GM23338 (cell line): ENCODE data around the gene EPSTI1. TPM values are rescaled to one million over a fixed set of nuclear protein-coding genes. Genes with fewer than 3 reads are reported as not detected.
"Not testable (repeated sequence)": the region's sequence is repeated elsewhere in the genome, so short reads cannot be mapped to it uniquely, and the experiment has no call there.

Experiments used
- ATAC-seq: fragments of 200-7000 bp; cut with Tn5 transposase; 3 replicates; pipeline ENCODE4 v1.9.1; 2020
- DNase-seq: peaks from one replicate; pipeline ENCODE4 v3.0.0-alpha.2; 2015; ENCODE audit warnings: low spot score
- H2AFZ ChIP-seq: fragments of 200-600 bp; sonication (generic); 2 replicates; pipeline ENCODE4 v1.8.0; 2016; ENCODE audit warnings: antibody characterized with exemption, mild to moderate bottlenecking, moderate library complexity
- H3F3A ChIP-seq: fragments of 200-600 bp; sonication (generic); replicated peaks from 2 replicates; pipeline ENCODE4 v1.8.0; 2017; ENCODE audit warnings: antibody characterized with exemption, mixed run types, low read depth
- H3K27ac ChIP-seq: fragments of 200-600 bp; sonication (generic); 2 replicates; pipeline ENCODE4 v1.6.1; 2016; ENCODE audit warnings: low read depth
- H3K27me3 ChIP-seq: fragments of 200-600 bp; sonication (generic); 2 replicates; pipeline ENCODE4 v1.8.0; 2016; ENCODE audit warnings: mild to moderate bottlenecking, mixed run types, moderate library complexity; ENCODE audit not compliant: insufficient read depth
- H3K36me3 ChIP-seq: fragments of 200-600 bp; sonication (generic); 2 replicates; pipeline ENCODE4 v1.8.0; 2016; ENCODE audit warnings: mild to moderate bottlenecking; ENCODE audit not compliant: insufficient read depth
- H3K4me1 ChIP-seq: fragments of 200-600 bp; sonication (generic); 2 replicates; pipeline ENCODE4 v1.8.0; 2016; ENCODE audit warnings: mild to moderate bottlenecking, moderate library complexity; ENCODE audit not compliant: insufficient read depth
- H3K4me2 ChIP-seq: fragments of 200-600 bp; sonication (generic); 2 replicates; pipeline ENCODE4 v1.7.1; 2017; ENCODE audit warnings: mixed run types
- H3K4me3 ChIP-seq: fragments of 200-600 bp; sonication (generic); 2 replicates; pipeline ENCODE4 v1.6.1; 2016; ENCODE audit warnings: mixed run types
- H3K79me2 ChIP-seq: fragments of 200-600 bp; sonication (generic); replicated peaks from 2 replicates; pipeline ENCODE4 v1.8.0; 2017; ENCODE audit warnings: mild to moderate bottlenecking; ENCODE audit not compliant: insufficient read depth
- H3K9me2 ChIP-seq: fragments of 200-600 bp; sonication (generic); 2 replicates; pipeline ENCODE4 v1.8.0; 2017; ENCODE audit not compliant: insufficient read depth
- H4K20me1 ChIP-seq: fragments of 200-600 bp; sonication (generic); replicated peaks from 2 replicates; pipeline ENCODE4 v1.8.0; 2017; ENCODE audit warnings: mild to moderate bottlenecking; ENCODE audit not compliant: insufficient read depth
- H3K27ac Mint-ChIP-seq: 2 replicates; pipeline ENCODE4 v1.8.0; 2020; ENCODE audit warnings: inconsistent platforms, mild to moderate bottlenecking, moderate library complexity, mixed read lengths
- H3K27me3 Mint-ChIP-seq: 3 replicates; pipeline ENCODE4 v1.8.0; 2022; ENCODE audit warnings: low read depth, mild to moderate bottlenecking, moderate library complexity, mixed read lengths, inconsistent platforms; ENCODE audit not compliant: insufficient read depth, poor library complexity
- H3K36me3 Mint-ChIP-seq: 3 replicates; pipeline ENCODE4 v1.8.0; 2021; ENCODE audit warnings: low read depth, mild to moderate bottlenecking, inconsistent platforms, moderate library complexity, mixed read lengths
- H3K4me1 Mint-ChIP-seq: 3 replicates; pipeline ENCODE4 v1.8.0; 2020; ENCODE audit warnings: mild to moderate bottlenecking, inconsistent platforms, mixed read lengths
- H3K4me3 Mint-ChIP-seq: 3 replicates; pipeline ENCODE4 v1.8.0; 2021; ENCODE audit warnings: moderate library complexity, mild to moderate bottlenecking, inconsistent platforms, mixed read lengths
- H3K9me3 Mint-ChIP-seq: 3 replicates; pipeline ENCODE4 v1.8.0; 2020; ENCODE audit warnings: moderate library complexity, mild to moderate bottlenecking, inconsistent platforms, mixed read lengths
- POLR2AphosphoS5 ChIP-seq: IDR thresholded peaks from 2 replicates; pipeline ENCODE4 v1.6.1; 2016; ENCODE audit warnings: antibody characterized with exemption, low read depth
- polyA plus RNA-seq: library from polyadenylated mRNA; unstranded; fragments of >200 nt; fragmentation: Nextera tagmentation; extraction: Ambion mirVana; gene quantifications from 2 replicates; pipeline ENCODE4 v1.2.1, GENCODE V29; 2016
- total RNA-seq: library from RNA; depleted of rRNA; stranded (reverse); fragments of >200 nt; shearing (Covaris generic); gene quantifications from 2 replicates; pipeline ENCODE4 v1.2.3, GENCODE V29; 2014
- TF ChIP-seq, protein P1 (sequence below): IDR thresholded peaks from one replicate; pipeline ENCODE4 v1.6.1; 2018; ENCODE audit warnings: antibody characterized with exemption; ENCODE audit not compliant: unreplicated experiment
- TF ChIP-seq, protein P2 (sequence below): fragments of 250-450 bp; sonication (Bioruptor Pico); IDR thresholded peaks from 2 replicates; pipeline ENCODE4 v1.5.0; 2020; ENCODE audit warnings: mild to moderate bottlenecking, moderate library complexity
- TF ChIP-seq, protein P3 (sequence below): IDR thresholded peaks from 2 replicates; pipeline ENCODE4 v1.6.1; 2016; ENCODE audit warnings: antibody characterized with exemption

EPSTI1 gene
- total and polyA plus RNA-seq, 2 experiments from 2014 or later = 0.10 to 0.68 TPM

- TF ChIP-seq, protein P1, sequence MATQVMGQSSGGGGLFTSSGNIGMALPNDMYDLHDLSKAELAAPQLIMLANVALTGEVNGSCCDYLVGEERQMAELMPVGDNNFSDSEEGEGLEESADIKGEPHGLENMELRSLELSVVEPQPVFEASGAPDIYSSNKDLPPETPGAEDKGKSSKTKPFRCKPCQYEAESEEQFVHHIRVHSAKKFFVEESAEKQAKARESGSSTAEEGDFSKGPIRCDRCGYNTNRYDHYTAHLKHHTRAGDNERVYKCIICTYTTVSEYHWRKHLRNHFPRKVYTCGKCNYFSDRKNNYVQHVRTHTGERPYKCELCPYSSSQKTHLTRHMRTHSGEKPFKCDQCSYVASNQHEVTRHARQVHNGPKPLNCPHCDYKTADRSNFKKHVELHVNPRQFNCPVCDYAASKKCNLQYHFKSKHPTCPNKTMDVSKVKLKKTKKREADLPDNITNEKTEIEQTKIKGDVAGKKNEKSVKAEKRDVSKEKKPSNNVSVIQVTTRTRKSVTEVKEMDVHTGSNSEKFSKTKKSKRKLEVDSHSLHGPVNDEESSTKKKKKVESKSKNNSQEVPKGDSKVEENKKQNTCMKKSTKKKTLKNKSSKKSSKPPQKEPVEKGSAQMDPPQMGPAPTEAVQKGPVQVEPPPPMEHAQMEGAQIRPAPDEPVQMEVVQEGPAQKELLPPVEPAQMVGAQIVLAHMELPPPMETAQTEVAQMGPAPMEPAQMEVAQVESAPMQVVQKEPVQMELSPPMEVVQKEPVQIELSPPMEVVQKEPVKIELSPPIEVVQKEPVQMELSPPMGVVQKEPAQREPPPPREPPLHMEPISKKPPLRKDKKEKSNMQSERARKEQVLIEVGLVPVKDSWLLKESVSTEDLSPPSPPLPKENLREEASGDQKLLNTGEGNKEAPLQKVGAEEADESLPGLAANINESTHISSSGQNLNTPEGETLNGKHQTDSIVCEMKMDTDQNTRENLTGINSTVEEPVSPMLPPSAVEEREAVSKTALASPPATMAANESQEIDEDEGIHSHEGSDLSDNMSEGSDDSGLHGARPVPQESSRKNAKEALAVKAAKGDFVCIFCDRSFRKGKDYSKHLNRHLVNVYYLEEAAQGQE = no peak
- TF ChIP-seq POLR2AphosphoS5 = no peak
- TF ChIP-seq, protein P2, sequence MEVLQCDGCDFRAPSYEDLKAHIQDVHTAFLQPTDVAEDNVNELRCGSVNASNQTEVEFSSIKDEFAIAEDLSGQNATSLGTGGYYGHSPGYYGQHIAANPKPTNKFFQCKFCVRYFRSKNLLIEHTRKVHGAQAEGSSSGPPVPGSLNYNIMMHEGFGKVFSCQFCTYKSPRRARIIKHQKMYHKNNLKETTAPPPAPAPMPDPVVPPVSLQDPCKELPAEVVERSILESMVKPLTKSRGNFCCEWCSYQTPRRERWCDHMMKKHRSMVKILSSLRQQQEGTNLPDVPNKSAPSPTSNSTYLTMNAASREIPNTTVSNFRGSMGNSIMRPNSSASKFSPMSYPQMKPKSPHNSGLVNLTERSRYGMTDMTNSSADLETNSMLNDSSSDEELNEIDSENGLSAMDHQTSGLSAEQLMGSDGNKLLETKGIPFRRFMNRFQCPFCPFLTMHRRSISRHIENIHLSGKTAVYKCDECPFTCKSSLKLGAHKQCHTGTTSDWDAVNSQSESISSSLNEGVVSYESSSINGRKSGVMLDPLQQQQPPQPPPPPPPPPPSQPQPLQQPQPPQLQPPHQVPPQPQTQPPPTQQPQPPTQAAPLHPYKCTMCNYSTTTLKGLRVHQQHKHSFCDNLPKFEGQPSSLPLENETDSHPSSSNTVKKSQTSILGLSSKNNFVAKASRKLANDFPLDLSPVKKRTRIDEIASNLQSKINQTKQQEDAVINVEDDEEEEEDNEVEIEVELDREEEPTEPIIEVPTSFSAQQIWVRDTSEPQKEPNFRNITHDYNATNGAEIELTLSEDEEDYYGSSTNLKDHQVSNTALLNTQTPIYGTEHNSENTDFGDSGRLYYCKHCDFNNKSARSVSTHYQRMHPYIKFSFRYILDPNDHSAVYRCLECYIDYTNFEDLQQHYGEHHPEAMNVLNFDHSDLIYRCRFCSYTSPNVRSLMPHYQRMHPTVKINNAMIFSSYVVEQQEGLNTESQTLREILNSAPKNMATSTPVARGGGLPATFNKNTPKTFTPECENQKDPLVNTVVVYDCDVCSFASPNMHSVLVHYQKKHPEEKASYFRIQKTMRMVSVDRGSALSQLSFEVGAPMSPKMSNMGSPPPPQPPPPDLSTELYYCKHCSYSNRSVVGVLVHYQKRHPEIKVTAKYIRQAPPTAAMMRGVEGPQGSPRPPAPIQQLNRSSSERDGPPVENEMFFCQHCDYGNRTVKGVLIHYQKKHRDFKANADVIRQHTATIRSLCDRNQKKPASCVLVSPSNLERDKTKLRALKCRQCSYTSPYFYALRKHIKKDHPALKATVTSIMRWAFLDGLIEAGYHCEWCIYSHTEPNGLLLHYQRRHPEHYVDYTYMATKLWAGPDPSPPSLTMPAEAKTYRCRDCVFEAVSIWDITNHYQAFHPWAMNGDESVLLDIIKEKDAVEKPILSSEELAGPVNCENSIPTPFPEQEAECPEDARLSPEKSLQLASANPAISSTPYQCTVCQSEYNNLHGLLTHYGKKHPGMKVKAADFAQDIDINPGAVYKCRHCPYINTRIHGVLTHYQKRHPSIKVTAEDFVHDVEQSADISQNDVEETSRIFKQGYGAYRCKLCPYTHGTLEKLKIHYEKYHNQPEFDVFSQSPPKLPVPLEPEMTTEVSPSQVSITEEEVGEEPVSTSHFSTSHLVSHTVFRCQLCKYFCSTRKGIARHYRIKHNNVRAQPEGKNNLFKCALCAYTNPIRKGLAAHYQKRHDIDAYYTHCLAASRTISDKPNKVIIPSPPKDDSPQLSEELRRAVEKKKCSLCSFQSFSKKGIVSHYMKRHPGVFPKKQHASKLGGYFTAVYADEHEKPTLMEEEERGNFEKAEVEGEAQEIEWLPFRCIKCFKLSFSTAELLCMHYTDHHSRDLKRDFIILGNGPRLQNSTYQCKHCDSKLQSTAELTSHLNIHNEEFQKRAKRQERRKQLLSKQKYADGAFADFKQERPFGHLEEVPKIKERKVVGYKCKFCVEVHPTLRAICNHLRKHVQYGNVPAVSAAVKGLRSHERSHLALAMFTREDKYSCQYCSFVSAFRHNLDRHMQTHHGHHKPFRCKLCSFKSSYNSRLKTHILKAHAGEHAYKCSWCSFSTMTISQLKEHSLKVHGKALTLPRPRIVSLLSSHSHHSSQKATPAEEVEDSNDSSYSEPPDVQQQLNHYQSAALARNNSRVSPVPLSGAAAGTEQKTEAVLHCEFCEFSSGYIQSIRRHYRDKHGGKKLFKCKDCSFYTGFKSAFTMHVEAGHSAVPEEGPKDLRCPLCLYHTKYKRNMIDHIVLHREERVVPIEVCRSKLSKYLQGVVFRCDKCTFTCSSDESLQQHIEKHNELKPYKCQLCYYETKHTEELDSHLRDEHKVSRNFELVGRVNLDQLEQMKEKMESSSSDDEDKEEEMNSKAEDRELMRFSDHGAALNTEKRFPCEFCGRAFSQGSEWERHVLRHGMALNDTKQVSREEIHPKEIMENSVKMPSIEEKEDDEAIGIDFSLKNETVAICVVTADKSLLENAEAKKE (CRISPR knock-in tag) = no peak
- TF ChIP-seq, protein P3, sequence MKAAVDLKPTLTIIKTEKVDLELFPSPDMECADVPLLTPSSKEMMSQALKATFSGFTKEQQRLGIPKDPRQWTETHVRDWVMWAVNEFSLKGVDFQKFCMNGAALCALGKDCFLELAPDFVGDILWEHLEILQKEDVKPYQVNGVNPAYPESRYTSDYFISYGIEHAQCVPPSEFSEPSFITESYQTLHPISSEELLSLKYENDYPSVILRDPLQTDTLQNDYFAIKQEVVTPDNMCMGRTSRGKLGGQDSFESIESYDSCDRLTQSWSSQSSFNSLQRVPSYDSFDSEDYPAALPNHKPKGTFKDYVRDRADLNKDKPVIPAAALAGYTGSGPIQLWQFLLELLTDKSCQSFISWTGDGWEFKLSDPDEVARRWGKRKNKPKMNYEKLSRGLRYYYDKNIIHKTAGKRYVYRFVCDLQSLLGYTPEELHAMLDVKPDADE = no peak
Measured at GRCh38 chr13:42992764-42993122, 702 bp upstream of the EPSTI1 start (continued).

GRCh38 chr13:42991233-42991897 is 676 bp downstream of the EPSTI1 start:
- not testable (repeated sequence) for H3K9me3 Mint-ChIP-seq, H3K27ac Mint-ChIP-seq, H3F3A ChIP-seq, H3K79me2 ChIP-seq, H3K4me1 ChIP-seq, H3K36me3 Mint-ChIP-seq, H3K4me1 Mint-ChIP-seq, H4K20me1 ChIP-seq, H3K27ac ChIP-seq, H3K36me3 ChIP-seq, H3K9me2 ChIP-seq, DNase-seq
- peak; percentile 10; the same call in 1 of the 3 replicates for ATAC-seq
- Mint-ChIP-seq H3K27me3 (peaks cover 21% of the 10 kb centered on the region), H3K4me3 (peak overlapping the region; percentile 78; the same call in 2 of the 3 replicates)
- Histone ChIP-seq H3K27me3 (peaks cover 36% of the 10 kb centered on the region), H3K4me2 (peak overlapping the region; percentile 82), H2AFZ (peak overlapping the region; percentile 98), H3K4me3 (peak overlapping the region; percentile 56)
